ENCODE measurements around the gene BBLN.

DNA sequence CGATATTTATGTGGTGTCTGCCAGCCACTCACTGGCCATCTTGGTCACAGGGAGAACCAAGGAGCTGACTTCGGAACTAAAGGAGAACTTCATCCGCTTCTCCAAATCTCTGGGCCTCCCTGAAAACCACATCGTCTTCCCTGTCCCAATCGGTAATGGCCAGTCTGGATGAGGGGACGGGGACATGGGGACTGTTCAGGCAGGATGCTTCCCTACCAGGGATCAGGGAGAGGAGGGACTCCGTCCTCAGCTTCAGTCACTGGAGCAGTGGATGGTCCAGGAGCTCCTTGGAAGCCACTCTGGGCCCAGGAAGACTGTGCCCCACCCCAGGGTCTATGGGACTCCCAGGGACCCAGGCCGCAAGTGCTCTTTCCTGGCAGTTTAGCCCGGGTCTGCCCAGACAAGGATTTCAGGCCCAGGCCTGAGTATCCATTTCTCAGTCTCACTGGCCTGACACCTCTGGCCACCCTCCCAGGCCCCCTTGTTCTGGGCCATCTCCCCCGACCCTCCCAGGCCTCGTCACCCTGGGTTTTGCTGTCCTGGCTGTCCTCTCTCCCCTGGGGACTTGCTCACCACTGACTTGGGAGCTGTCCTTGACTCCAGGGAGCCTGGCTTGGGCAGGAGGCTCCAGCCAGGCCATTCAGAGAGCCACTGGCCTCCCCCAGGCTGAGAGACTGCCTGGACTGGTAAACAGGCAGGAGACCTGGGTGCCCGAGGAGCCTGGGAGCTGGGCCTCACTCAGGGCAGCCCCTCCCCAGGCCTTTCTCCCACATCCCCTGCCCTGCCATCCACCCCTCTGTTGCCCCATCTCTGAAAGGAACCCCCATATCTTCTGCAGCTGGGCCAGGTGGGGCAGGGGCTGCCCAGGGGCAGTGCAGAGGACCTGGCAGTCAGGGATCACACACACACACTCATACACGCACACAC lies 7.7 kb upstream of the BBLN start:
- TF ChIP-seq, protein P1, sequence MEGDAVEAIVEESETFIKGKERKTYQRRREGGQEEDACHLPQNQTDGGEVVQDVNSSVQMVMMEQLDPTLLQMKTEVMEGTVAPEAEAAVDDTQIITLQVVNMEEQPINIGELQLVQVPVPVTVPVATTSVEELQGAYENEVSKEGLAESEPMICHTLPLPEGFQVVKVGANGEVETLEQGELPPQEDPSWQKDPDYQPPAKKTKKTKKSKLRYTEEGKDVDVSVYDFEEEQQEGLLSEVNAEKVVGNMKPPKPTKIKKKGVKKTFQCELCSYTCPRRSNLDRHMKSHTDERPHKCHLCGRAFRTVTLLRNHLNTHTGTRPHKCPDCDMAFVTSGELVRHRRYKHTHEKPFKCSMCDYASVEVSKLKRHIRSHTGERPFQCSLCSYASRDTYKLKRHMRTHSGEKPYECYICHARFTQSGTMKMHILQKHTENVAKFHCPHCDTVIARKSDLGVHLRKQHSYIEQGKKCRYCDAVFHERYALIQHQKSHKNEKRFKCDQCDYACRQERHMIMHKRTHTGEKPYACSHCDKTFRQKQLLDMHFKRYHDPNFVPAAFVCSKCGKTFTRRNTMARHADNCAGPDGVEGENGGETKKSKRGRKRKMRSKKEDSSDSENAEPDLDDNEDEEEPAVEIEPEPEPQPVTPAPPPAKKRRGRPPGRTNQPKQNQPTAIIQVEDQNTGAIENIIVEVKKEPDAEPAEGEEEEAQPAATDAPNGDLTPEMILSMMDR (IDR thresholded peaks at IDR 0.05; ENCODE audit: insufficient read depth, low read depth, low read length) = no peak
- TF ChIP-seq EZH2 (IDR thresholded peaks at IDR 0.05; ENCODE audit: insufficient read depth, low read length) = no peak

All from astrocyte (in vitro differentiated cells and primary cell).